HepG2 (cell line): ENCODE data around the gene MYO15A.

Experiments
- ATF5 ChIP-seq: sonication (generic); formaldehyde crosslinking; IDR thresholded peaks from 2 replicates; pipeline ENCODE4 v1.4.0; 2020; ENCODE audit warnings: mild to moderate bottlenecking, low read depth, missing genetic modification reagents
- EZH2 ChIP-seq: conservative IDR thresholded peaks from 2 replicates; pipeline ENCODE4 v1.6.1; 2012; ENCODE audit warnings: mild to moderate bottlenecking, low read depth, low read length, moderate library complexity
- FOXP4 ChIP-seq: sonication (generic); formaldehyde crosslinking; IDR thresholded peaks from 2 replicates; pipeline ENCODE4 v1.4.0; 2020; ENCODE audit warnings: missing genetic modification reagents
- MEIS1 ChIP-seq: sonication (generic); formaldehyde crosslinking; IDR thresholded peaks from 2 replicates; pipeline ENCODE4 v1.9.0; 2021; ENCODE audit warnings: mild to moderate bottlenecking, missing genetic modification reagents, moderate library complexity, borderline replicate concordance
- MYC ChIP-seq: sonication (generic); formaldehyde crosslinking; IDR thresholded peaks from 2 replicates; pipeline ENCODE4 v1.9.0; 2021; ENCODE audit warnings: missing genetic modification reagents, borderline replicate concordance
- RAD51 ChIP-seq: fragments of 450-650 bp; IDR thresholded peaks from 2 replicates; pipeline ENCODE4 v1.6.1; 2016; ENCODE audit warnings: borderline replicate concordance
- TFE3 ChIP-seq: IDR thresholded peaks from 2 replicates; pipeline ENCODE4 v1.6.1; 2016
- TIGD3 ChIP-seq: sonication (generic); formaldehyde crosslinking; IDR thresholded peaks from 2 replicates; pipeline ENCODE4 v1.5.1; 2020; ENCODE audit warnings: mild to moderate bottlenecking, missing genetic modification reagents, borderline replicate concordance
- ZNF260 ChIP-seq: sonication (generic); formaldehyde crosslinking; IDR thresholded peaks from 2 replicates; pipeline ENCODE4 v1.4.0; 2020; ENCODE audit warnings: missing genetic modification reagents, low read depth, mild to moderate bottlenecking, borderline replicate concordance
- ZNF687 ChIP-seq: sonication (generic); formaldehyde crosslinking; IDR thresholded peaks from 2 replicates; pipeline ENCODE4 v1.5.1; 2020; ENCODE audit warnings: mild to moderate bottlenecking, missing genetic modification reagents, moderate library complexity
- ZNF7 ChIP-seq: IDR thresholded peaks from 2 replicates; pipeline ENCODE4 v1.6.1; 2016; ENCODE audit warnings: missing biosample characterization, missing genetic modification reagents
- TF ChIP-seq, protein P1 (sequence below): IDR thresholded peaks from 2 replicates; pipeline ENCODE4 v1.6.1; 2012; ENCODE audit warnings: inconsistent platforms

GRCh38 chr17:18160128-18160856 lies 51.7 kb downstream of the MYO15A start:
- TF ChIP-seq MYC (CRISPR knock-in tag): no peak
- TF ChIP-seq TFE3 (CRISPR knock-in tag): no peak
- no peak for TF ChIP-seq ZNF687
- TF ChIP-seq TIGD3: no peak
- no peak for TF ChIP-seq EZH2
- no peak for TF ChIP-seq ZNF260 (CRISPR knock-in tag)
- TF ChIP-seq ZNF7 (CRISPR knock-in tag): no peak
- no peak for TF ChIP-seq RAD51
- no peak for TF ChIP-seq FOXP4 (CRISPR knock-in tag)
- TF ChIP-seq ATF5 (CRISPR knock-in tag): no peak
- TF ChIP-seq MEIS1 (CRISPR knock-in tag): no peak
- TF ChIP-seq, protein P1, sequence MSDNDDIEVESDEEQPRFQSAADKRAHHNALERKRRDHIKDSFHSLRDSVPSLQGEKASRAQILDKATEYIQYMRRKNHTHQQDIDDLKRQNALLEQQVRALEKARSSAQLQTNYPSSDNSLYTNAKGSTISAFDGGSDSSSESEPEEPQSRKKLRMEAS: no peak
